ENCODE data around the gene OR52N5.
A peak's percentile ranks its signal among the peaks of the same experiment; 100 is the strongest.

Gene OR52N5

GRCh38 chr11:5783255-5783654 is at the start of gene OR52N5:
TSS of gene OR52N5 (minus strand) at chr11:5783355. CDS start at chr11:5778634, 4,721 bp downstream.
- DNase-seq, result no peak

GRCh38 chr11:5831196-5831829 is 48.2 kb upstream of the OR52N5 start:
- no peak for DNase-seq

- no peak for DNase-seq
Observed at GRCh38 chr11:5818245-5818886, 35.2 kb upstream of the OR52N5 start.

- peak; percentile 44 for DNase-seq
Observed at GRCh38 chr11:5815534-5815933, 32.4 kb upstream of the OR52N5 start.

GRCh38 chr11:5809905-5810795 is 27.0 kb upstream of the OR52N5 start:
- DNase-seq, result no peak

GRCh38 chr11:5809122-5809519 is 26.0 kb upstream of the OR52N5 start:
- DNase-seq, result no peak

GRCh38 chr11:5808500-5809121 is 25.5 kb upstream of the OR52N5 start, which contains the start of gene OR52N2:
TSS of gene OR52N2 (plus strand) at chr11:5808924. CDS start at chr11:5820336, 11,412 bp downstream.
- DNase-seq, result no peak

- no peak for DNase-seq
Observed at GRCh38 chr11:5807580-5807979, 24.4 kb upstream of the OR52N5 start.

- DNase-seq, result no peak
Observed at GRCh38 chr11:5803982-5804381, 20.8 kb upstream of the OR52N5 start.

- DNase-seq, result no peak
Observed at GRCh38 chr11:5796541-5796940, 13.4 kb upstream of the OR52N5 start.

- DNase-seq, result no peak
Observed at GRCh38 chr11:5791165-5791564, 8.0 kb upstream of the OR52N5 start, which contains the start of gene OR52N1. TSS of gene OR52N1 (minus strand) at chr11:5791265. CDS start at chr11:5788816, 2,449 bp downstream.

- no peak for DNase-seq
Observed at GRCh38 chr11:5767056-5767455, 16.1 kb downstream of the OR52N5 start.

- no peak for DNase-seq
Observed at GRCh38 chr11:5753943-5754342, 29.2 kb downstream of the OR52N5 start, which contains the start of gene OR52N4. TSS of gene OR52N4 (plus strand) at chr11:5754243. CDS start at chr11:5754741, 498 bp downstream.

- no peak for DNase-seq
Observed at GRCh38 chr11:5749836-5750235, 33.3 kb downstream of the OR52N5 start.

- no peak for DNase-seq
Observed at GRCh38 chr11:5746614-5747013, 36.5 kb downstream of the OR52N5 start.

GRCh38 chr11:5738431-5738830 is 44.7 kb downstream of the OR52N5 start:
- no peak for DNase-seq

- no peak for DNase-seq
Observed at GRCh38 chr11:5737670-5738392, 45.3 kb downstream of the OR52N5 start.

- no peak for DNase-seq
Observed at GRCh38 chr11:5737091-5737490, 46.1 kb downstream of the OR52N5 start.

GRCh38 chr11:5736396-5736795 is 46.8 kb downstream of the OR52N5 start, which contains the start of gene OR56B1:
TSS of gene OR56B1 (plus strand) at chr11:5736448. CDS start at chr11:5736517, 69 bp downstream.
- no peak for DNase-seq

- no peak for DNase-seq
Observed at GRCh38 chr11:5727691-5728090, 55.5 kb downstream of the OR52N5 start.

GRCh38 chr11:5726351-5726750 is 56.8 kb downstream of the OR52N5 start:
- no peak for DNase-seq

Measured in SIG-M5 (cell line).